H9 (cell line): ENCODE data around the gene LRPAP1. TPM values are rescaled to one million over a fixed set of nuclear protein-coding genes. Genes with fewer than 3 reads are reported as not detected.

ENCODE experiments used
- DNase-seq: peaks from one replicate; pipeline ENCODE4 v3.0.0-alpha.2; 2017
- H2AFZ ChIP-seq: one replicate; pipeline ENCODE4 v1.6.1; 2013; ENCODE audit warnings: mild to moderate bottlenecking, low read length, control low read depth, moderate library complexity
- H2AK5ac ChIP-seq: 2 replicates; pipeline ENCODE4 v1.6.1; 2013; ENCODE audit warnings: low read length, control low read depth, mixed read lengths; ENCODE audit not compliant: insufficient read length
- H2BK120ac ChIP-seq: one replicate; pipeline ENCODE4 v1.6.1; 2013; ENCODE audit warnings: low read depth, mild to moderate bottlenecking, low read length, control low read depth, inconsistent platforms; ENCODE audit not compliant: poor library complexity, severe bottlenecking
- H2BK12ac ChIP-seq: 2 replicates; pipeline ENCODE4 v1.6.1; 2013; ENCODE audit warnings: low read length, control low read depth, mixed read lengths, low read depth; ENCODE audit not compliant: insufficient read length
- H2BK15ac ChIP-seq: 2 replicates; pipeline ENCODE4 v1.6.1; 2013; ENCODE audit warnings: low read depth, low read length, control low read depth
- H2BK20ac ChIP-seq: one replicate; pipeline ENCODE4 v1.6.1; 2013; ENCODE audit warnings: low read depth, mild to moderate bottlenecking, low read length, control low read depth, inconsistent platforms; ENCODE audit not compliant: poor library complexity, severe bottlenecking
- H2BK5ac ChIP-seq: 2 replicates; pipeline ENCODE4 v1.6.1; 2013; ENCODE audit warnings: low read length, control low read depth, mixed read lengths; ENCODE audit not compliant: insufficient read length
- H3K14ac ChIP-seq: 2 replicates; pipeline ENCODE4 v1.6.1; 2013; ENCODE audit warnings: low read length, control low read depth; ENCODE audit not compliant: insufficient read depth
- H3K18ac ChIP-seq: 2 replicates; pipeline ENCODE4 v1.6.1; 2013; ENCODE audit warnings: low read depth, mild to moderate bottlenecking, mixed read lengths, low read length, control low read depth; ENCODE audit not compliant: insufficient read length
- H3K23ac ChIP-seq: 2 replicates; pipeline ENCODE4 v1.6.1; 2013; ENCODE audit warnings: low read length, control low read depth, mixed read lengths, low read depth; ENCODE audit not compliant: insufficient read length
- H3K23me2 ChIP-seq: 2 replicates; pipeline ENCODE4 v1.6.1; 2013; ENCODE audit warnings: low read depth, mild to moderate bottlenecking, mixed read lengths, low read length, control low read depth; ENCODE audit not compliant: insufficient read length, poor library complexity, severe bottlenecking
- H3K27ac ChIP-seq: 2 replicates; pipeline ENCODE4 v1.5.1; 2013; ENCODE audit warnings: low read length, control low read depth, mixed read lengths, low read depth; ENCODE audit not compliant: insufficient read length
- H3K27me3 ChIP-seq: 2 replicates; pipeline ENCODE4 v1.6.1; 2013; ENCODE audit warnings: low read length, control low read depth, inconsistent platforms; ENCODE audit not compliant: insufficient read depth
- H3K4ac ChIP-seq: 2 replicates; pipeline ENCODE4 v1.6.1; 2013; ENCODE audit warnings: low read depth, mild to moderate bottlenecking, control low read depth, inconsistent platforms, low read length, moderate library complexity
- H3K4me1 ChIP-seq: 2 replicates; pipeline ENCODE4 v1.6.1; 2013; ENCODE audit warnings: low read length, control low read depth, inconsistent platforms; ENCODE audit not compliant: insufficient read depth
- H3K4me2 ChIP-seq: 2 replicates; pipeline ENCODE4 v1.6.1; 2013; ENCODE audit warnings: low read length, control low read depth, mixed read lengths; ENCODE audit not compliant: insufficient read length, insufficient read depth
- H3K56ac ChIP-seq: 2 replicates; pipeline ENCODE4 v1.6.1; 2013; ENCODE audit warnings: low read depth, mild to moderate bottlenecking, mixed read lengths, low read length, control low read depth; ENCODE audit not compliant: insufficient read length
- H3K79me1 ChIP-seq: 2 replicates; pipeline ENCODE4 v1.6.1; 2013; ENCODE audit warnings: low read depth, mild to moderate bottlenecking, moderate library complexity, low read length, control low read depth, inconsistent platforms; ENCODE audit not compliant: insufficient read depth, poor library complexity, severe bottlenecking
- H3K79me2 ChIP-seq: 2 replicates; pipeline ENCODE4 v1.6.1; 2013; ENCODE audit warnings: low read length, control low read depth, inconsistent platforms; ENCODE audit not compliant: insufficient read depth
- H3K9ac ChIP-seq: 2 replicates; pipeline ENCODE4 v1.6.1; 2013; ENCODE audit warnings: low read length, control low read depth, mixed read lengths; ENCODE audit not compliant: insufficient read length; ENCODE audit errors: extremely low read depth
- H3K9me3 ChIP-seq: one replicate; pipeline ENCODE4 v1.6.1; 2013; ENCODE audit warnings: low read depth, low read length, inconsistent platforms; ENCODE audit not compliant: control insufficient read depth
- H3T11ph ChIP-seq: one replicate; pipeline ENCODE4 v1.6.1; 2013; ENCODE audit warnings: mild to moderate bottlenecking, low read length, control low read depth, inconsistent platforms
- H4K20me1 ChIP-seq: one replicate; pipeline ENCODE4 v1.6.1; 2013; ENCODE audit not compliant: control insufficient read depth, insufficient read length, insufficient read depth
- H4K5ac ChIP-seq: 2 replicates; pipeline ENCODE4 v1.6.1; 2013; ENCODE audit warnings: low read depth, mild to moderate bottlenecking, mixed read lengths, low read length, control low read depth; ENCODE audit not compliant: insufficient read length
- H4K8ac ChIP-seq: replicated peaks from 2 replicates; pipeline ENCODE4 v1.6.1; 2013; ENCODE audit warnings: low read length, control low read depth, mixed read lengths, low read depth; ENCODE audit not compliant: insufficient read length
- H4K91ac ChIP-seq: 2 replicates; pipeline ENCODE4 v1.6.1; 2013; ENCODE audit warnings: low read depth, mild to moderate bottlenecking, moderate library complexity, mixed read lengths, low read length, control low read depth; ENCODE audit not compliant: insufficient read length
- H3K27ac Mint-ChIP-seq, 3 experiments: 2 replicates in 2 of 3; 3 replicates in 1 of 3; pipeline ENCODE4 v1.8.0; 2020 to 2021; ENCODE audit warnings: mixed read lengths in 3 of 3, mild to moderate bottlenecking in 1 of 3, moderate library complexity in 1 of 3
- H3K27me3 Mint-ChIP-seq: 2 replicates; pipeline ENCODE4 v1.8.0; 2021; ENCODE audit warnings: low read depth, mild to moderate bottlenecking, moderate library complexity, mixed read lengths
- H3K36me3 Mint-ChIP-seq, 3 experiments: 2 replicates in 2 of 3; 3 replicates in 1 of 3; pipeline ENCODE4 v1.8.0; 2020 to 2021; ENCODE audit warnings: low read depth in 3 of 3, mixed read lengths in 3 of 3; ENCODE audit not compliant: insufficient read depth in 1 of 3
- H3K4me1 Mint-ChIP-seq, 2 experiments: 2 replicates each; pipeline ENCODE4 v1.8.0; 2020; ENCODE audit warnings: mixed read lengths in 2 of 2
- H3K4me3 Mint-ChIP-seq, 2 experiments: 2 replicates in 1 of 2; 3 replicates in 1 of 2; pipeline ENCODE4 v1.8.0; 2020 to 2021; ENCODE audit warnings: mild to moderate bottlenecking in 2 of 2, mixed read lengths in 2 of 2, moderate library complexity in 1 of 2
- H3K9me3 Mint-ChIP-seq, 2 experiments: 2 replicates in 1 of 2; 3 replicates in 1 of 2; pipeline ENCODE4 v1.8.0; 2020; ENCODE audit warnings: mild to moderate bottlenecking in 2 of 2, mixed read lengths in 2 of 2, moderate library complexity in 1 of 2
- CTCF ChIP-seq: fragments of 200-600 bp; sonication (generic); conservative IDR thresholded peaks from 3 replicates; pipeline ENCODE4 v1.8.0; 2021; ENCODE audit warnings: antibody characterized with exemption, mild to moderate bottlenecking
- WGBS: extraction: QIAGEN DNeasy Blood & Tissue Kit; methylation state at CpG from one replicate; pipeline ENCODE4 v1.1.7; 2013; ENCODE audit warnings: missing lambda C conversion rate, low lambda C conversion rate, mixed read lengths; ENCODE audit not compliant: insufficient read length; ENCODE audit errors: extremely low coverage; 5-methylcytosine and 5-hydroxymethylcytosine counted together
- total RNA-seq: library from RNA; stranded (reverse); gene quantifications from 2 replicates; pipeline ENCODE4 v1.2.1, GENCODE V29; 2021

Gene LRPAP1
- total RNA-seq, 1 experiment from 2014 or later: 85.9 TPM

- no peaks in the 10 kb centered on the region for H3K4me1 Mint-ChIP-seq
- H3K79me1 ChIP-seq: no peaks in the 10 kb centered on the region
- no peak overlapping the region for H3K4ac ChIP-seq
- H3K4me1 ChIP-seq: no peaks in the 10 kb centered on the region
- H4K91ac ChIP-seq: no peak overlapping the region
- no peak overlapping the region for H2AFZ ChIP-seq
- no peaks in the 10 kb centered on the region; the same call in 1 of the 2 replicates for H3K27me3 ChIP-seq
- H3K9ac ChIP-seq: no peak overlapping the region
- no peak overlapping the region; a peak in 1 of 5 replicates for H3K4me3 Mint-ChIP-seq
- H2BK120ac ChIP-seq: no peak overlapping the region
- no peak for TF ChIP-seq CTCF
- no peak overlapping the region for H3T11ph ChIP-seq
- no peak overlapping the region for H2BK5ac ChIP-seq
- H2BK15ac ChIP-seq: no peak overlapping the region
- no peak overlapping the region for H3K56ac ChIP-seq
- no peak overlapping the region for H2BK20ac ChIP-seq
- no peak overlapping the region for H3K4me2 ChIP-seq
- no peak overlapping the region for H2BK12ac ChIP-seq
- H3K23ac ChIP-seq: no peak overlapping the region
- peaks cover 29% of the 10 kb centered on the region for H3K27me3 Mint-ChIP-seq
- H3K27ac ChIP-seq: no peak overlapping the region
- no peaks in the 10 kb centered on the region for H3K79me2 ChIP-seq
- H2AK5ac ChIP-seq: no peak overlapping the region
- H3K23me2 ChIP-seq: no peaks in the 10 kb centered on the region
- no peaks in the 10 kb centered on the region; a peak in 1 of 5 replicates for H3K9me3 Mint-ChIP-seq
- H3K36me3 Mint-ChIP-seq: peaks cover 17 to 47% (median 29%) of the 10 kb centered on the region in 3 experiments
- no CpG with 5 or more reads among the region's 39 CpGs for WGBS
- H4K20me1 ChIP-seq: peaks cover 2% of the 10 kb centered on the region
- H4K8ac ChIP-seq: no peak overlapping the region
- no peak overlapping the region for H3K27ac Mint-ChIP-seq
- no peak for DNase-seq
- no peak overlapping the region for H3K14ac ChIP-seq
- H3K9me3 ChIP-seq: no peaks in the 10 kb centered on the region
- H3K18ac ChIP-seq: no peak overlapping the region
- no peak overlapping the region for H4K5ac ChIP-seq
Observed at GRCh38 chr4:3502941-3503936, 29.0 kb downstream of the LRPAP1 start.
